Muscle of arm (tissue), 12 donors: ENCODE data around the gene SLC17A4. TPM values are rescaled to one million over a fixed set of nuclear protein-coding genes. Genes with fewer than 3 reads are reported as not detected.

ENCODE experiments used
- DNase-seq: peaks from one replicate; pipeline ENCODE4 v3.0.0-alpha.2; 2013
- polyA plus RNA-seq, 12 donors: library from polyadenylated mRNA; unstranded; fragments of 120-200 nt; gene quantifications; one replicate each; pipeline ENCODE4 v1.2.1, GENCODE V29; 2013; ENCODE audit not compliant: insufficient read length in 12 of 12

SLC17A4 gene
- polyA plus RNA-seq, 12 donors, result 0.04 to 4.7 (median 0.21) TPM; not detected in 9

DNA sequence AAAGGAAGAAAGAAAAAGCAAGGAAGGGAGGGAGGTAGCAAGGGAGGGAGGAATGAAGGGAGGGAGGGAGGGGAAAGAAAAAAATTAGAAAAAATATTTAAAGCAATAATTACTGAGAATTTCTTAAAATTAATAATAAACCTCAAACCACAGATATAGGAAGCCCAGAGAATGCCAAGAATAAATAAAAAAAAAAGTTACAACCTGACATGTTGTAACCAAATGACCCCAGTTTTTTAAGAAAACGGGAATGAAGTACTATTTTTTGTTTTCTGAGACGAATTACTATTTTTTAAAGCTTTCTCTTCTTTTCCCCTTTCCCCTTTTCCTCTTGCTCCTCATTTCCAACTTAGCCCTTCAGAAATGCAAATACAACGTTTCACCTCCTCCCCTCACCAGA lies 60.7 kb downstream of the SLC17A4 start:
- DNase-seq, result no peak

DNA sequence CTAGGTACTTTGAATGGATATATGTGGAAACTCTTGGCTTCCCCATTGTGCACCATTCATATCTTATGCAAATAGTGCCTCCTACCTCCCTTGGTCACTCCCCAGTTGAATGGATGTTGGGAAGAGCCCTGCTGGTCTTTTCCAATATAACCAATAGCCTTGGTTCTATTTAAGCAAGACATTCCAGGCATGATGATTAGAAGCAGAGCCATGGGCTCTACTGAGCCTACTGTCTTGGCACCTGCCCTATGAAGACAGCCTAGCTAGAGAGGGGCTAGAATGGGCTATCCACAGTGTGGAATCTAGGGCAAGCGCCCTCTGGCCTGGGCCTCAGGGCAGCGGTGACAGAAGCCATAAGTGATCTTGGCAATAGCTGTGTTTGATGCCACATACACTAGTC lies 61.7 kb downstream of the SLC17A4 start:
- no peak for DNase-seq

DNA sequence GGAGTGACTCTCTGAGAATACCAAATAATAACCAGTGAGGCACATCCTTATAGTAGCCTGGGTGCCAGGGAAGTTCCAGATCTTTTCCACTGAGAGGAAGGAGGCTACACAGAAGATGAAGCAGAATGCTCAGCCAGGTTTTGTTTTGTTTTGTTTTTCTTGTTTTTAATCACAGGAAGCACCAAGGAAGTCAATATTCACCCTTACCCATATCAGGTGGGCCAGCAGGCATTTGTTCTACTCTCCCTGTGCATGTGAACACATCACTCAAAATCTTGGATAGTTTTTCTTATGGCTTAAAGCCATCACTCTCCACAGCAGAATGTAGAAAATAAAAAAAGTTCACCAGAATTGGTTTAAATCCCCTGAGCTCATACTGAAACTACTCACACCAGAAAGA lies 66.8 kb downstream of the SLC17A4 start:
- DNase-seq, result no peak

DNA sequence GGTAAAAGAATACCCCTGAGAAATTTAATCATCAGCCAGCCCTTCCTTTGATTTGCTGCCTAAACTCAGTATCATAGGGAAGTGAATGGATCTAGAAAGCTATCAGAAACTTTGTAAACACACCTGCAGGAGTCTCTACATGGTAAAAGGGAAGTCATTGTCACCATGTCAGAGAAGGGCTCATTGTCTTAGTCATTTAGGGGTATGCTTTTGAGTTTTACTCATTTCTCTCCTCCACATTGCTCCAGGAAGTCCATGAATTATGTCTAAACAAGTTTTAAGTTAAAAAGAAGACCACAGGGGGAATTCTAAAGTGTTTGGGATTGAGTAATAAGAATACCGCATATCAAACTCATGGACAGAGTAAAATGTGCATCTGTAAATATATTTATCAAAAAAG lies 74.8 kb downstream of the SLC17A4 start:
- DNase-seq, result no peak

DNA sequence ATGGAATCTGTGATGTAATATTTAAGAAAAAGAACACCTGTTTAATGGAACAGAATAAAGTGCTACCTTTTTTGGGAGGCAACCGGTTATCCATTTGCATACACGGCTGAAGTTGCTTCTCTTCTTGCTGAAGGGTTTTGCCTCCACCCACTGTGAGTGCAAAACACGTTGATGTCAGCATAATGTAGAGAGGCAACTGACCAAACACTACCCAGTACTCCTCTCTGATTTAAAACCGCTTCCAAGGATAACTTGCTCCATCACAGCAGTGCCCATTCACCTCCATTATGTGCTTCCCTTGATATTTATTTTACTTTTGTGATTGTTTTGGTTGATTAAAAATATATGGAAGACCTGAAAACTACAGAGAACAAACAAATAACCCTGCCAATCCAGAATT lies 75.9 kb downstream of the SLC17A4 start:
- no peak for DNase-seq

Other genes starting within 250 kb of the SLC17A4 start
- 1 to 10 TPM in 1 of 12 donors, under 1 TPM in 4, not detected in 7; 0.12 to 8.9 (median 0.19) TPM for gene SCGN, start 102.5 kb upstream of the SLC17A4 start, polyA plus RNA-seq
- under 1 TPM in 1 of 12 donors, not detected in 11; 0.52 TPM for gene SLC17A1, start 77.3 kb downstream of the SLC17A4 start, polyA plus RNA-seq
- gene SLC17A3, start 119.5 kb downstream of the SLC17A4 start, polyA plus RNA-seq, result under 1 TPM in 1 of 12 donors, not detected in 11; 0.30 TPM
- under 1 TPM in 2 of 12 donors, not detected in 10; 0.11 to 0.30 TPM for gene SLC17A2, start 175.9 kb downstream of the SLC17A4 start, polyA plus RNA-seq
- 10 to 100 TPM in 2 of 12 donors, 1 to 10 TPM in 9, not detected in 1; 5.0 to 12.6 (median 6.9) TPM for gene TRIM38, start 208.1 kb downstream of the SLC17A4 start, polyA plus RNA-seq